HG03159 (cell line): ENCODE measurements around the gene MPST.
"Not testable (repeated sequence)": the region's sequence is repeated elsewhere in the genome, so short reads cannot be mapped to it uniquely, and the experiment has no call there.

Experiments used
- ATAC-seq: cut with Tn5 transposase; IDR thresholded peaks from one replicate; pipeline ENCODE4 v1.9.1; 2021; ENCODE audit warnings: mild to moderate bottlenecking, moderate library complexity; ENCODE audit not compliant: unreplicated experiment

MPST gene

GRCh38 chr22:37019309-37020191 is at the start of gene MPST, which contains the start of gene TST:
Gene MPST (plus strand): TSS chr22:37019742. CDS start chr22:37019837, 95 bp downstream.
Gene TST (minus strand): TSS chr22:37019447. CDS start chr22:37018732, 715 bp downstream.
- ATAC-seq, result peak; percentile 59

DNA sequence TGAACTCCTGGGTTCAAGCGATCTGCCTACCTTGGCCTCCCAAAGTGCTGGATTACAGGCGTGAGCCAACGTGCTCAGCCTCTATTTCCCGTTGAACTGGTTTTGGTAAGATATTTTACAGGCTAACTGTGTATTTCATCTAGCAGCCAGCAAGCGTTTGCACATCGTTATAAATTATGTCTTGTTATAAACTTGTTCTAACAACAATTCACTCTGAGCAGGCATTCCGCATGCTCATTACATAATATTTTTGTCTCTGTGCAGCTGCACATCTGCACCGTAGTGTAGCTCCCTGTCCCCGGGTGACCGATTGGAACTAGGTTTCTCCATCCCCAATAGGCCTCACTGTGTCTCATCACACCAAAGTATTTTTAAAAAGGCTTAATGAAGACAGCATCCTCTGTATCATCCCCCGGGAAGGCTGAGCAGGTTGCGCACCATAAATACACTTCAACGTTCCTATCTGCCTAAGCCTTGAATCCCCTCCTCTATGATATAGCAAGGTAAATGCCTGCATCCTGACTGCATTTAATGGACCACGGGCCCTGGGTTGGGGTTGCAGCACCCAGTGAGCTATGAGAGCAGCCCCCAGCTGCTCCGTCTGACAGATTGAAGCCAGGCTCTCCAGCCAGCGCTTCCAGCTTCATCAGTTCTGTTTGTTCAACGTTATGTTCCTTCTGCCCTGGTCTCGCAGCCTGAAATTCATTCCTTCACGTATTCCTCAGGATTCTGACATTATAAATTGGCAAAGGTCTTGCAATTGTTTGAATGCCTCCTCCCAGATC is 48.0 kb upstream of the MPST start:
- no peak for ATAC-seq

DNA sequence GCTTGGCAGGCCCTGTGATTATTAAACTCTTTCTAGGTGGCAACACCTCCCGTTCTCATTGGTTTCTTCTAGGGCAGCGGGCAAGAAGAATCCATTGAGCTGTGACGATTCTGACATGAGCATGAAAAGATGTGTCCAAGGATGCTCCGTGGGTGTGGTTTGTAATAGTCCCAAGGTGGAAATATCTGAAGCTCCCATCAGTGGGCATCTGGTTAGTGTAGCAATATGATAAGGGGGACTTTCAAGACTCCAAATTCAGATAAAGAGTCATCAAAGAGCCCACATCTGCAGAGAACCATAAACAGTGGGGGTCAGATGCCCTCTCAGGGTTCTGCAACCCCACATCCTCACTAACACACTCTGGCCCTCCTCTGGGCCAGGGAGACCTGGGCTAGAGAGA is 42.9 kb upstream of the MPST start:
- no peak for ATAC-seq

- peak; percentile 12 for ATAC-seq
Measured at GRCh38 chr22:36977401-36977861, 42.1 kb upstream of the MPST start.

DNA sequence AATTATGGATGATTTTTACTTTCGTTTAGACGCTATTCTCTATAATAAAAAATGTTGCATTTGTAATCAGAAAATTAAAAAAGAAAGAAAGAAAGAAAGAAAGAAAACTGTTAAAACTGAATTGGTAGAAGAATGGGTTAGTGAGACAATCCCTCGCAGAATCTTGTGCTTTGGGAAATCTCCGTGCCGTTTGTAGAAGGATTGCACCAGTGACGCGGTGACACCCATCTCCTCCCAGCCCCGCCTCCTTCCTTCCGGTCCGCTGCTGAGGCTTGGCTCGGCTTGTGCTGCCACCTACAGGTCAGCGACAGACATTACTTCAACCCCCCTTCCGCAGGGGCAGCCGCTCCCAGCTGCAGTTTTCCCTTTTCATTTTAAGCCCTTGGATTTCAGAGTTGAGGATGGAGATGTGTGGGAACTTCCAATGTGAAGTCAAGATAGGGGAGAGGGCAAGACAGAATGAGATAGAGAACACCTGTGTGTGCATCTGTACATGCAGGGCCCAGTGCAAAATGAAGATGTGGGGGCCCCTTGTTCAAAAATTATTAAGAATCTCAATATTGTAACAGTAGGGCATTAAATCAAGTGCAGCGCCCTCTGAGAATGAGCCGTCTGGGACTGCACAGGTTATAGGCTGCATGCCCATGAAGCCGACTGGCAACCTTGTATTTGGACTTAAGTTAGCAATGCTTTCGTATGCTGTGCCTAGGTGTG is 41.4 kb upstream of the MPST start:
- ATAC-seq, result peak; percentile 75

- no peak for ATAC-seq
Measured at GRCh38 chr22:36979016-36979910, 40.3 kb upstream of the MPST start.

GRCh38 chr22:36981247-36981775 is 38.2 kb upstream of the MPST start:
- ATAC-seq, result no peak

GRCh38 chr22:36982136-36982535 is 37.4 kb upstream of the MPST start:
- ATAC-seq, result no peak

DNA sequence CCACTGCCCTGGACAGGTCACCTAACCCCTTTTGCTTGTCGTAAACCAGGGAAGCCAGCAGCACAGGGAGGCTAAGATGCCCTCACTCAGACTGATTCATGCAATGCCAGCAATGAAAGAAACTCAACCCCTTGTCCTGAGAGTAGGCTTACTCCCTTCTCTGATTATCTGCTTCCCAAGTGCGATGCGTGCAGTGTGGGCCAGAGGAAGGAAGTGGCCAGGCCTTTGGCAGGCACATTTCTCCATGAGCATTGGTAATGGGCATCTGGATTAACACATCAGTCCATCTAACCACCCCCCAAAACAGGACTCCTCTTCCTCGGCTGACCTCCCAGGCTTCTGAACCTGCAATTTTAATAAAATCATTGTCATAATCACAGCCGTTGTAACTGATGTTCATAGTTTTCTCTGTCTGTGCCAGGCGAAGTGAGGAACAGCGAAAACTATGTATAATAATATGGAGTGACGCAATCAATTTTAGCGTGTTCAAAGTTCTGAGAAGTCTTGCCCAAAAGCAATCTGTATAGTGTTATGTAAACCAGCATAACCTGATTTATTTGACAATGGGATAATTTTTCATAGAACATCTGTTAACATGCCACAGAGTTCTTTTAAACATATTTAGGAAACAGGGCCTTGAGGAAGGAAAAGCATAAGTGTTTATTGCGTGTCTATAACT is 34.2 kb upstream of the MPST start:
- ATAC-seq, result no peak

DNA sequence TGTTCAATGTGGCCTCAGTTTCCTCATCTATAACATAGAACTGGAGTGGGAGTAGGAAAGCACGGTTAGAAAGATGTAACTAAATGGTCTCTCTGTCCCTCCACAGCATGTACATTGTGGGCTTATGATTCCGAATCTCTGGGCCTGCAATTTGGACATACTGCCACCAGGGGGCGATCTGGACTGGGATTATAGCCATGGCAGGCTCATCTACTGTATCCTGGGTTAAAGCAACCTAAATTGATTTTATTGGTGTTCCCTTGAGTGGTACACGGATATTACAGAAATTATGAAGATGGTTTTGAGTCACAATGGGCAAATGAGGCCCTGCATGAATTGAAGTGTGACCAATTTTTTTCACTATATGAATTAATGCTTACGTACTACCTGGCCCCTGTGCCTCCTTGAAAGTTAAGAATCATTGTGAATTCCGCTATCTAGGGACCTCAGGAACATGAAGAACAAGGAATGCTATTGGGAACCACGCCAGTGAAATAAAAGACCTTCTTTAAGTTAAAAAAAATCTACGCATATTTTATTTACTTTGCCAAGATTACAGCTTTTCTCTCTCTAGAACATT is 33.2 kb upstream of the MPST start:
- no peak for ATAC-seq

GRCh38 chr22:36988075-36988832 is 31.3 kb upstream of the MPST start:
- ATAC-seq, result no peak

- ATAC-seq, result not testable (repeated sequence)
Measured at GRCh38 chr22:36989012-36989411, 30.5 kb upstream of the MPST start.

GRCh38 chr22:36990457-36990856 is 29.1 kb upstream of the MPST start:
- no peak for ATAC-seq

DNA sequence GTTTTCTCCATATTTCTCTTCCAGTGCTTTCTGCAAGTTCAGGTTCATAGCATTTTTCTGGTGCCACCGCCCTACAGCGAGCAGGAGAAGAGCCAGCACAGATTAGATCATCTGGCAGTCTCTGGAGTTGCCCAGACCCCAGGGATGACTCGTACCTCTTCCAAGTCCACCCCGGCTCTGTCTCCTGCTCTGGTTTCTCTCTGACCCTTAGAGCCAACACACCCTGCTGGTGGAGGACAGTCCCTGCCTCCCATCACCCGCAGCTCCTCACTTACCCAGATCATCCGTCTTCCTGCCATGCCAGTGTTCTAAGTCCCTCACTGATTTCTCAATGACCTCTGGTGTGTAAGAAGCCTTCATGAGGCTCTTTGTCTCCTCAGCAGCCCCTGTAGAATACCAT is 28.3 kb upstream of the MPST start:
- no peak for ATAC-seq

- no peak for ATAC-seq
Measured at GRCh38 chr22:36997746-36998145, 21.8 kb upstream of the MPST start.

DNA sequence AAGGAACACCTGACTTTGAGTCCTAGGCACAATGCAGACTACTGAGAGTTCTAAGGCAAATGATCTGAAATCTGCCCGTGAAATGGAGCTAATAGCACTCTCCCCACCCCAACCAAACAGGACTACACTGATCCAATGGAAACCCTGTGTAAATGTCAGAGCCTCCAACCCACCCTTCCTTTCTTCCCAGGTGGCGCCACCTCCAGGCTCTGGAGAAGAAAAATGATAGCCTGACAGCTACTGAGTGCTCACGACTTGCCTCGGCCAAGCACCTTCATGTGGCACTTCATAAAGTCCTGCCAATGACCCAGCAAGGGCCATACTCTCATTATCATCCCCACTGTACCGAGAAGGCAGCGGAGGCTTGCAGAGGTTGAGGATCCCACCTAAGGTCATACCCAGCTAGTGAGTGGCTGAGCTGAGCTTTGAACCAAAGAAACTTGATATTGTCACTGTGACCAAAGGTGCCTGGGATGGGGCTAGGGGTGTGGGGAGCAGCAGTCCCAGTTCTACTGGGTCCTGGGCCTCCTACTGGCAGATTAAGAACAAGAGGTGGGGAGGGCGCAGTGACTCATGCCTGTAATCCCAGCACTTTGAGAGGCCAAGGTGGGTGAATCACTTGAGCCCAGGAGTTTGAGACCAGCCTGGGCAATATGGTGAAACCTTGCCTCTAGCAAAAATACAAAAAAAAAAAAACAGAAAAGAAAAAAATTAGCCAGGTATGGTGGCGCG is 20.8 kb upstream of the MPST start:
- no peak for ATAC-seq

GRCh38 chr22:36999463-36999862 is 20.1 kb upstream of the MPST start:
- ATAC-seq, result no peak
